GM18520 (cell line): ENCODE measurements around the gene HOXB8.

Experiments used
- ATAC-seq: cut with Tn5 transposase; IDR thresholded peaks from one replicate; pipeline ENCODE4 v1.9.1; 2021; ENCODE audit not compliant: unreplicated experiment

Gene HOXB8

DNA sequence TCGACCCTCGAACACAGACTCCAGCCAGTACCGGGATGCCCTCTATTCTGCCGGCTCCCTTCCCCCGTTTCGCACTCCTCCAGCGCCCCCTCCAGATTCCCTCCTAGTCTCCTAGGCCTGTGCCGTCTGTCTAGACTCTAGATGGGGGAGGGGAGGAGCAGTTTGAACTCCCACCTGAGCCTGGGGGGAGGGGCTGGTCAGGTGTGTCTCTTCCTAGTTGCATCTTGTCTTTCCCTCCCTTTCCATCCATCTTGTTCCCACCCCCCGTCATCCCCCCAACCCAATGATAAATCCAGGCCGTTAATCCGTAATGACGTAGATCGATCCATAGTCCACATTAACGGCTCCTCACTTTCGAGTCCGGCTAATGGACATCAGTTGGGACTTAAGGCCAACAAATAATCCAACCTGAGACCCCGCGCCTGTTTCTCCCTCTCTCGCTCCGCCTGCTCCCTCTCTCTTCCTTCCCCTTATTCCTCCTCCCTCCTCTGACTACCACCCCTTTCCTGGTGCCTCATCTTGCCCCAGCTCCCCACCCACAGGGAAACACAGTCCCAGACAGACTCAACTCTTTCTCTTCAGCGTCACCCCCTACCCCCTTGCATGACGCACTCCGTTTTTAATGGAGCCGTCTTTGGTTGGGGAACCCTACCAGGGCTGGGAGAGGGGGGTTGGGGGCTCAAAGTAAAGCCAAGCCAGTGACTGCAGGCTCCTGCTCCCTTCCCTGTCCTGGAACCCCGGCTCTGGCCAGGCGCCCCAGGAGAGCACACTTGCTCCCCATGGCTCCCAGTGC is 18.2 kb downstream of the HOXB8 start:
- no peak for ATAC-seq

DNA sequence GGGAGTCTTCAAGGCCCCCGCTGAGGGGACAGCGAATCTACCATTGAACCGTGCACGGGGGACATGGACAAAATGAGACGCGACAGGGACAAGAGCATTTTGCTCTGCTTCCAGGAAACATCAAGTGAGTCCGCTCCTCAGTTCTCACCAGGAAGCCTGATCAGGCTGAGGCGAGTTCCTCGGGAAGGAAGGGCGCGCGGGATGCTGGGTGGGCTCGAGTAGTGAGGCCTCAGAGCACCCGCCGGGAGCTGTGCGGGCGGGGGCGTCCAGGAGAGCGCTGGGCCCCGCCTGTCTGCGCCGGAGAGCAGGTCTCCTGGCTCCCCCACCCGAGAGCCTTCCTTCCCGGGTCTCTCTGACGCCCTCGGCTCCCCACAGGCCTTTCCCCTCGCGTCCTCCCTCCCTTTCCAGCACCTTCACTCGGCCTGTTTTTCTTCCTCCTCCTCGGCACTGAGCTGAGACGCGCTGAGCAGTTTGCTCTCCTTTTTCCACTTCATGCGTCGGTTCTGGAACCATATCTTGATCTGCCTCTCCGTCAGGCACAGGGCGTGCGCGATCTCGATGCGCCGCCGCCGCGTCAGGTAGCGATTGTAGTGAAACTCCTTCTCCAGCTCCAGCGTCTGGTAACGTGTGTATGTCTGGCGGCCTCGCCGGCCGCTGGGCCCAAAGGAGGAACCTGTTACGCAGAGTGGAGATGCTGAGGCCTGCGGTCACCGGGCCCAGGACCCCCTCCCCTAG is 18.9 kb downstream of the HOXB8 start:
- no peak for ATAC-seq

DNA sequence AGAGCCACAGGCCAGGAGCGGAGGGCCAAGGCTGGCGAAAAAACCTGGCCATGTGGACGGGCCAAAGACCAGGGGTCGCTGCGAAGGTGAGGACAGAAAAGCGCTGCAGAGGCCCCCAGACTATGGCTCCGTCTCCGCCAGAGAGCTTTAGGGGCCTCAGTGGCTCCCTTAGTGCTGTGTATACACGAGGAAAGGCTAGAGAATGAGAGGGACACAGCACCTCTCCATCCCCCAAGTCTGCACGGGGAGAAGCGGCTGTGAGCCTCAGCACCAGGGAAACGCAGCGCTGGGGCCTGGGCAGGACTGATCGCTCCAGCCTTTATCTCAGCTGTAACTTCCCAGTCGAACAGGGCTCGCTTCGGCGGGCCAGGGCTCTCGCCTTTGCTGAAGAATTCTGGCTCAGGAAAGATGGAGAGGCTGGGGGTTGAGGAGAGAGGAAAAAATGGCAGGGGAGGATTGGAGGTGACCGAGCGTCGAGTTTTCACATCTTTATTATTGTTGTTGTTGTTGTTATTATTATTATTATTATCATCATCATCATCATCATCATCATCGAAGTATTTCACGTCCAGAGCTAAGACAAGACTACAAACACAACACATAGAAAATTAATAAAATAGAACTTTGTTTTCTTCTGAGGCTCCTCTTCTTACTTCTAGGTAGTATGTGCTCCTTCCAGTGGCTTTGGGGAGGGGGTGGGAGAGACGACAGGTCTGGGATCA is 19.7 kb downstream of the HOXB8 start:
- no peak for ATAC-seq

DNA sequence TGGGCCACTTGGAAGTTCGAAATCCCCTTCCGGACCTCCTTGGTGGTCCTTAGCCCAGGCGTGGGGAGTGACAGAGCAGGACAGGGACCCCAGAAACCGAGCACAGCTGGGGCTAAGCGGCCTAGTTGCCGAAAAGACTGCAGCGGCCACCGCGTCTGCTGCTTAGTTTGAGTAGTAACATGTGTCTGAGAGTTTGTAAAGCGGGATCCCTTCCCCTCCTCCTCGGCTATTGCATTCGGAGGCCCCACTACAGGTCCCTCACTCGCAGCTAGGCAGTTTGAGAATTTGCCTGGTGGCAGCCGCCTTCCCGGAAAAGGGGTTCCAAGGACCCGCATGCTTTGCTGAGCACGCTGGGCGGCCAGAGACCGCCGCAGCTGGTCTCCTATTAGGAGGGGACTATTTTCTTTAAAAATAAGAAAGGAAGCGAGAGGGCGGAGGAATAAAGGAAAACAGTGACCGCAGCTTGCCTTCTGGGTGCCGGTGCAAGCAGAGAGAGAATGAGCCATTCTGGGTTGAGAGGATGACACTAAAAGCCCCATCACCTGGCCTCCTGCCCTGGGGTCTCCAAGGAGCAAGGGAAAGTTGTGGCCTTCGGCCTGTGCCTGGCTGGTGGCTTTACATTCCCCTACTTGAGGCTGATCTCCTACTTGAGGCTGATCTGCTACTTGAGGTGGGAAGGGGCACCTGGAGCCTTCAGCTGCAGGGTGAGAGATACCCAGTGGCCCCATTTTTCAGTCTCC is 20.4 kb downstream of the HOXB8 start:
- no peak for ATAC-seq

DNA sequence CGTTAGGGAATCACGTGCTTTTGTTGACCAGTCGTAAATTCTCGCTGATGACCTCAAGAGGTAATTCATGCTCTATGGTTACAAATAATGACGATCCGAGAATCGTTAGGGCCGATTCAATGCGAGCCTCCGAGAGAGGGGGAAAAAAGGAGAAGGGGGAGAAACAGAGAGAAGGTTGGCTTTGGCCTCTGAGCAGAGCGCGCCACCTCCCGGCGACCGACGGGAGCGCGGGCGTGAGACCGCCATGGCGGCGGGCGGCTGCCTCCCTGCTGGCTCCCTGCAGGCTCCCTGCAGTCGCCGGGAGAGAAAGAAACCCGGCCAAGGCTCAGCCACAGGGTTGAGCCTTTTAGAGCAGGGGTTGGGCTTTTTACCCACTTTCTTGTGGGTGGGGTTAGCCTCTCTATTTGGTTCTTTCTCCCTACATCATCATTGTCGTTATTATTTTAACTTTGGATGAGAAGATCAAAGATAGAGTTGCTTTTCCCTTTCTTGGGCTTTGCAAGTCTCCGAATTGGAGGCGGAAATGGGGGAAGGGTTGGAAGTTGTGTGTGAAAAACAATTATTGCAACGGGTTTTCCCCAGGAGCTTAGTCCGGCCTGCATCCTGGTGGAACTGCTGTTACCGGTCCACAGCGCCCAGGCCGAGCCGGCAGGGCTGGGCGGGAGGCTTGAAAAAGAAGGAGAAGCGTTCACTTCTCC is 21.1 kb downstream of the HOXB8 start:
- no peak for ATAC-seq

DNA sequence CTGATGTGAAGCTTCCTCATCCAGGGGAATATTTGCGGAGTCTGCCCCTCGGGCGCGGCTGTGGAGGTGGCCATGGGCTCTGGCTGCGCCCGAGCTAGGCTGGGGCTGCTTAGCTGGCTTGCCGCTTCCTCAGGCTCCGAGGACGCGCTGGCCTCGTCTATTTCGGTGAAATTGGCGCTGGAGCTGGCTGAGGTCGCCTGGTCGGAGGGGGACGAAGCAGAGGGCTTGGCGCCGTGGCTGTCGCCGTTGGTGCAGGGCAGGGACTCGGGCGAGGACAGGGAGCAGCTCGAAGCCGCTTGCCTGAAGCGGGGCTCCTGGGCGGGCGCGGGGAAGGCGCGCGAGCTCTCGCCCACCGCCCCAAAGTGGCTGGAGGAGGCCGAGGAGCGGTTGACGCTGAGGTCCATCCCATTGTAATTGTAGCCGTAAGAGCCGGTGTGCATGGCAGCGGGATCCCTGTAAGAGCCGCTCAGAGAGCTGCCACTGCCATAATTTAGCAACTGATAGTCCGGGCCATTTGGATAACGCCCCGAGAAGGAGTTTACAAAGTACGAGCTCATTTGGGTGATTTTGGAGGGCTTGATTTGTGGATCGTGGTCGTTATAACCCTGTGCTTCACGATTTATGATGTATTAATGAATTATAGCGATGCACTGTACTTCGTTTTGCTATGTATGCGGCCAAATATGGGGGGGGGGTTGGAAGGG is 21.8 kb downstream of the HOXB8 start, which contains the start of gene HOXB5:
TSS of gene HOXB5 (minus strand) at position 654 of the 704 bp plus-strand sequence. CDS start at position 557, 97 bp downstream.
- no peak for ATAC-seq

DNA sequence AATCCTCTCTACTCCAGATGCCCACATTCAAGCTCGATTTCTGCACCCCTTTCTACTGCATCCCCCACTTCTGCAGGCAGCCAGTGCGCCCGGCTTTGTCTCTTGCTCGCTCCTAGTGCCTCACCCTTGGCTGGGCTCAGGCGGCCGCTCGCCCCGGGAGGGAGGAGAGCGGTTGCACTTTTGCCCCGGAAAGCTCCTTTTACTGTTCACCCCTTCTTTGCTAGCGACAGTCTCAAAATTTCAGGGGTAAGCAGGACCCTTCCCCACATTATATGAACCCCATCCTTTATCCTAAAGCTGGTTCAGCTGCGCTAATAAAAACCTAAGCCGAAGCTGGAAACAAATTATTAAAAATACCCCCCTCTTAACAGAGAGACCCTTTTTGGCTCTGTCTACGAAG is 22.5 kb downstream of the HOXB8 start:
- no peak for ATAC-seq

DNA sequence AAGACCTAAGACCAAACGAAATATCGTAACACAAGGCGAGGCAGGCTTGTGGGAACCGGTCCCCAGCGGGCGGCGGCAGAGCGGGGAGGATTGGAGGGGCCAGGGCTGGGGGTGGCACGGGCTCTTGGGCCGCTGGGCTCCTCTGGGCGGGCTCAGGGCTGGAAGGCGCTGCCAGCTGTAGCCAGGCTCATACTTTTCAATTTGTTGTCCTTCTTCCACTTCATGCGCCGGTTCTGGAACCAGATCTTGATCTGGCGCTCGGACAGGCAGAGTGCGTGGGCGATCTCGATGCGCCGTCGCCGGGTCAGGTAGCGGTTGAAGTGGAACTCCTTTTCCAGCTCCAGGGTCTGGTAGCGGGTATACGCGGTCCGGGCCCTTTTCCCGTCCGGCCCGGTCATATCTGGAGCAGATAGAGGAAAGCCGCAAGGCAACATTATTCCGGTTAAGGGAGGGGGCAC is 23.0 kb downstream of the HOXB8 start:
- no peak for ATAC-seq

DNA sequence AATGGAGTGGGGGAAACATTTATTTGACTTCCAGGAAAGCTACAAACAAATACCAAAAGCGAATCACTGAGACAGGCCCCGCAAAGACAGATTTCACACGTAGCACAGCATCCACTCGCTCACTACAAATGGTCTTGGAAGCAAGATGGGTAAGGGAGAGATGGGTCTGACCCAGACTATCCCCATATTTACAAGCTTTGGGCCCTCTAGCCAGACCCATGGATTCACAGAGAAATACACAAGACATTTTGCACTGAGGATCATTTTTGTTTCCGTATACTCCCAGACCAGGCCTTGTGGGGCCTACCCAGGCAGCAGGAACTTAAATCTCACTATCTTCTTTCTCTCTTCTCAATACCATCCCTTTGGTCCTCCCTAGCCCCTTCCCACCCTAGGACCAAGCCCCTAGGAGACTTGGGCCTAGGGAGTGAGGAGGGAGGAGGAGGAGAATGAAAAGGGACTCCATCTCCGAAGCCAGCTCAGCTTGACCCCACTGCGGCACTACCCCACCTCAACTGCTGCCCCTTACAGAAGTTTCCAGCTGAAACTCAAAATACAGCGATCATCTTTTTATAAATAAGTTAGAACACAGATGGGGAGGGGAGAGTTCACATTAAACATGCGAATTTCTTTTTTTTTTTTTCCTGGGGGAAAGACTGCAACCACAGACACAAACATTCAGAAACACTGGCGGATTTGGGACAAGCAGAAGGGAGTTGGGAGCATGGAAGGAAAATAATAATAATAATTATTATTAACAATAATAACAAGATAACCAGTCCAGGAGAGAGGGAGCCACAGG is 23.6 kb downstream of the HOXB8 start:
- no peak for ATAC-seq

DNA sequence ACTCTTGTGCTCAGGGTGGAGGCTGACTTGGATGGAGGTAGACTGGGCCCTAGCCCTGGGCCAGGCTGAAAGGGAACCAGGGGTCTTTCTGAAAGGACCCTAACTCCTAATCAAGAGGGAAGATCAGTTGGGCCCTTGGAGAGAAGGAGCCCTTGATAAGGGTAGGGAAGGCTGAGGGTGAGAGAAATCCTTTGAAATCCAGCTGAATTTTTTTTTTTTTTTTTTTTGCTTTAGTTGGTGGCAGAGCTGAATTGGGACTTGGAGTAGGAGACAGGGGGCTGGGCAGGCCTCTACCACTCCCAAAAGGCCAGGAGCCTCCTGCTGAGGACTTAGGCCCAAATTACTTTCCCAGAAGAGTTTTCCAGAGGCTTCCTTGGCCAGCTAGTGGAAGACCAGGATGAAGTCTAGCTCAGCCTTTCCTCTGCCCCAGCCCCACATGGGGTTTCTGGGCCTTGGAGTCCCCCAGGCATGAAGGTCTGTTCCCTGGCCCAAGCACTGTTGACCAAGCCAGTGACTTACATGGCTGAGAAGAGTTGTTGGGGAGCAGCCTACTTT is 24.4 kb downstream of the HOXB8 start:
- ATAC-seq: no peak

DNA sequence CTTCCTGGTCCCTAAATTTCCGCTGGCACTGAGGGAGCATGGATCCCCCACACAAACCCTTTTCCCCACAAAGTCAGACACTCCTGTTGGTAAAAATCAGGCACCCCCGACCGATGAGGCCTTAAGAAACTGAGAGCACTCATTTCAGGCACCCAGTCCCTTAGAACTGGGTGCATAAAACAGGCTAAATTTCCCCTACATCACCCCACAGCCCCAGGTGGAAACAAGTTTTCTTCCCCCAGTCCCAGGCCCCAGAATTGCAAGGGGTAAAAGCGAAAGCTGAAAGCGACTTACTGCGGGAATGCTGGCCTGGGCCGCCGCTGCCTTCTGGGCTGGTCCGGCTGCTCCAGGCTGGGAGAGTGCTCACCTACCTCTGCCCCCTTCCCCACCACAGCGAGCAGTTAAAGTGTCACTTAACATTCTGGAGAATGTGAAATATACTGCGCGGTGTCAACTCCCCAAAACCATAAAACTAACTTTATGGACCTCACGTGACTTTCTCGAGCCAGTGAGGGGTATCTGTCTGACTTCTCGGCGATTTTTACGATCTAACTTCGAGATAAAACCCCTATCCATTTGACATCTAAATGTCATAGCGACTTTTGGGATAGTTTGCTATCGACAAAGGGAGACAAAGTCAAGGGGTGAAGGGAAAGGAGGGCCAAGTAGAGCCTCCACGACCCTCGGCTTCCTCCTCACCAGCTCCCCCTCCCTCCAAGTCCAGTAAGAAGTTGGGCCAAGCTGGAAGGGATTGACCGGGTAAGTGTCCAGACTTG is 25.1 kb downstream of the HOXB8 start, which contains the start of gene HOXB3:
TSS of gene HOXB3 (minus strand) at position 411 of the 776 bp plus-strand sequence. CDS start 37,767 bp downstream, outside the sequence.
- ATAC-seq: no peak

DNA sequence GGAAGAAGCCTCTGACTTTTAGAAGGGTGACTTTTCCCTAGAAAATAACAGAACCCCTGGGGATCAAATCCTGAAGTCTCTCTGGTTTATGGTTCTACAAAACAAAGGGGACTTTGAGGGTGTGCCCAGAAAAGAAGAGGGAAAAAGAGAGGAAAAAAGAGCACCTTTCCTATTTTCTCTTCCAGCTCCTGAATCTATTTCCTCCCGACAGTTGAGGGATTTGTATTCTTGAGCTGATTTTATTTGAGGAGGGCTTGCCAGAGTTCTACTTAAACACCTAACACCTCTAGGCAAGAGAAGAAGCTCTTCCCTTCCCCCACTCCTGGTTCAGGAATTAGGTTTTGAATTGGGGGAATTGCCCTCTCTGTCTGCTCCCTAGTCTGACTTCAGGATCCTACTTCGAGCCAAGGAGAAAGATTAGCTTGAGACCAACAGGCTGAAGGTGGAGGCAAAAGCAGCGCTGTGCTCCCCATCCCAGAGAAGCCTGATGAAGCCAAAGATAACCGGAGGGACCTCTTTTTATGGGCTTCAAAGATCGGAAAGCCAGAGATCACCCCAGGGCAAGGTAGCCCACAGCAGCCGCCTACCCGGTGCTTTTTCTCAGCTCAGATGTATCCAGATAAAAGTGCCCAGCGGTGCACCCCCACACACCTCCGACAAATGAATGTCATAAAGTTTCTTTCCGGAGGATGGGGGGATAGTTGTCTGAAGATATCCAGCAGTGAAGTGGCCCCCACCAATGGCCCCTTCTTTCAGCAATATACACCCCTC is 25.8 kb downstream of the HOXB8 start:
- no peak for ATAC-seq

DNA sequence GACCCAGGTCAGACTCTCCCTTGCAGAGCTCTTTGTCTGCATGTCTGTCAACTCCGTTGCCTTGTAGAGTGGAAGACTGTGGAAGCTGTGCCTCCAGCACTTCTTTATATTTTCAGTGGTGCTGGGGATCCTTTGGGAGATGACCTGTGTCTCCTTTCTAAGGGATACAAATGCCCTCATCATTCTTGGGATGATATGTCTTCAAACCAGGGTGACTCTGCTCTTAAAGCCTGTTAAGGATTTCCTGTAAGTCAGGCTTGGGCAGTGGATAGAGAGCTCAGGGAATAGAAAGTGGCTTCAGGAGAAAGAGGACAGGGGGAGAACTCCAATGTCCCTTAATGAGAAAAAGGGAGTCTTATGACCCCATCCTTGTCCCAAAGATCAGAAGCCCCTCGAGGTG is 26.6 kb downstream of the HOXB8 start:
- ATAC-seq: no peak

DNA sequence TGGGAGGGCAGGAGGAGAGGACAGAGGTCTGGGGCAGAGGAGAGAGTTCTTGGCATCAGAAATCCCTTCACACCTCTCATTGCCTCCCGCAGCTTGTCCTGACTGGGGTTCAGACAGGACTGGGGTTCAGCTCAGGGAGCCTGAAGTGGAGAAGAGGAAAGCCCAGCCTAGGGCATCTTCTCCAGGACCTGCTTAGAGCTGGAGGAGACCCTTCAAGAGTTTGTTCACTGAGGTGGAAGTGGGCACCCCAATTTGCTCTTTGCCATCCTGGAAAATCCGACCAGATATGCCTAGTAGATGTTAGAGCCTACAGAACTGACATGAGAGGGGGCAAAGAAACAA is 27.0 kb downstream of the HOXB8 start:
- ATAC-seq: no peak

DNA sequence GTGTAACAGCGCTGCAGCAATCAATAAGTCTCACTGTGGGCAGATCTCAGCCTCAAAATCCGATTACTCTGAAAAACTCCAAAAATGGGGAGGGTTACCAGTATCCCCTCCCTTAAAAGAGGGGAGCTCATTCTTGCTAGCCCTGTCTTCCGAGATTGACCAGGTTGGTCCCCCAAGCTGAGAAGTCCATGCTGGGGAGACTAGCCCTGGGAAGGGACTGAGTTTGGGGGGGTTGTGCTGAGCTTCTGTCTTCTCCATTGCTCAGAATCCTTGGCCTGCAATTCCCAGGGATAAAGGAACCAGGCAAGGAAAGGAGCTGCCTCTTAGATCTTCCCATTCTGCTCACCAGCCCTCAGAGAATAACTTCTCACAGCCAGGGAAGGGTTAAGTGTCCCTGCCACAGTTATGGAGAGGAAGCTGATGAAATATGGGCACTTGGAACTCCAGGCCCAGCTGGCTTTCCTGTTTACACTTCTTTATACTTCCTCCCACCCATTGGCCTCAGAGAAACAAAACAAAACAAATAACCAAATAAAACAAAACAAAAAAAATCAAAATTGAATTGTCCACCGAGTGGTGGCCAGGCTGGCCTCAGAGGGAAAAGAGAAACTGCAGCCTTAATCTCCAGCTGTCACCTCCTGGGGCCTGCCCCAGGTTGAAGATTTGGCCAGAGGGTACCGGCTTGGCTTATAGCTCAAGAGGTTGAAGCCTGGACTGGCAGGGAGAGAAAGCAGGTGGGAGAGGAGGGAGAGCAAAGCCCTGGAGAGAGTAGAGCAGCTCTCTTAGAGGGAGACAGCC is 27.6 kb downstream of the HOXB8 start:
- ATAC-seq: no peak
